ENCODE data around the gene GPR37L1.

DNA sequence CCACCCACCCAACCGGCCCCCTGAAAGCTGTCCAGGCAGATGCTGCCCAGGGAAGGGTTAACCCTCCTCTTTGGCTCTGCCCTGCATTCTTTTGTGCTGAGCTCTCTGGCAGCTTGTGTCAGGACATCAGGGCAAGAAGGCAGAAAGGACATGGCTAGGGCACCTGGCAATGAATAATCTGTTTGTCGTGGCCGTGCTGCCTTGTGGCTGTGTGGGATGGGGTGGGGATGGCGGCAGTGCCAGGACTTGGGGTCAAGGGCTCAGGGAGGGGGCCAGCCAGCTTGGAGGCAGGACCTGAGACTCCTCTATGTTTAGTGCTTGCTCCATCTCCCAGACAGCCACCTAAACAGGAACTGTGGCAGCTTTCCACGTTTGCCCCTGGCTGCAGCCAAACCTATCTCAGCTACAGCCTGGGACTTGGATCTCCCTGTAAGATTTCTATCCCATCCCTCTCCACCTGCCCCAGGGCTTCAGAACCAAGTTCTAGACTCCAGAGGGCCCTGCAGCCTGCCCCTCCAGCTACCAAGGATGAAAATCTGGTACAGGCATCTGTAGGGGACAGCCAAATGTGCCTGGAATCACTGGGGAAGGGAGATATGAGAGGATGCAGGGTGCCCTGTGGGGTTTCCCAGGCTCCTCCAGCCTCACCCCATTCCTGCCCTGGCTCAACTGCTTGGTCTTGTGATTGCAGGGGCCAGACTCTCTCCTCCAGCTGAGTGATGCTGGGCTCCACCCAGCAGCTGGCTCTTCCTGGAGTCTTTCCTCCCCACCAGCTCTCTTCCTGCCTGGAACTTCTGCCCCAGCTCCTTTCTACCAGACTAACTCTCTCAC, 9.6 kb upstream of the GPR37L1 start:
- TF ChIP-seq SP1 (IDR thresholded peaks at IDR 0.05) (peak; percentile 45), RXRA (IDR thresholded peaks at IDR 0.05) (peak; percentile 24 to 94)
- TF ChIP-seq, protein P1, sequence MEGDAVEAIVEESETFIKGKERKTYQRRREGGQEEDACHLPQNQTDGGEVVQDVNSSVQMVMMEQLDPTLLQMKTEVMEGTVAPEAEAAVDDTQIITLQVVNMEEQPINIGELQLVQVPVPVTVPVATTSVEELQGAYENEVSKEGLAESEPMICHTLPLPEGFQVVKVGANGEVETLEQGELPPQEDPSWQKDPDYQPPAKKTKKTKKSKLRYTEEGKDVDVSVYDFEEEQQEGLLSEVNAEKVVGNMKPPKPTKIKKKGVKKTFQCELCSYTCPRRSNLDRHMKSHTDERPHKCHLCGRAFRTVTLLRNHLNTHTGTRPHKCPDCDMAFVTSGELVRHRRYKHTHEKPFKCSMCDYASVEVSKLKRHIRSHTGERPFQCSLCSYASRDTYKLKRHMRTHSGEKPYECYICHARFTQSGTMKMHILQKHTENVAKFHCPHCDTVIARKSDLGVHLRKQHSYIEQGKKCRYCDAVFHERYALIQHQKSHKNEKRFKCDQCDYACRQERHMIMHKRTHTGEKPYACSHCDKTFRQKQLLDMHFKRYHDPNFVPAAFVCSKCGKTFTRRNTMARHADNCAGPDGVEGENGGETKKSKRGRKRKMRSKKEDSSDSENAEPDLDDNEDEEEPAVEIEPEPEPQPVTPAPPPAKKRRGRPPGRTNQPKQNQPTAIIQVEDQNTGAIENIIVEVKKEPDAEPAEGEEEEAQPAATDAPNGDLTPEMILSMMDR (IDR thresholded peaks at IDR 0.05; ENCODE audit: low read depth, low read length, missing input control): no peak
